Cardiac muscle cell (in vitro differentiated cells and primary cell): ENCODE measurements around the gene C11orf68. TPM values are rescaled to one million over a fixed set of nuclear protein-coding genes. Genes with fewer than 3 reads are reported as not detected.

Source experiments
- DNase-seq, 2 donors: peaks; one replicate each; pipeline versions ENCODE4 v3.0.0 to v3.0.0-alpha.2; 2010 to 2017; ENCODE audit warnings: low read depth in 1 of 2, low spot score in 1 of 2
- H3K27ac ChIP-seq: fragments of 200-600 bp; sonication (generic); 2 replicates; pipeline ENCODE4 v1.5.1; 2016
- H3K27me3 ChIP-seq: fragments of 200-600 bp; sonication (generic); 2 replicates; pipeline ENCODE4 v1.6.0; 2016; ENCODE audit warnings: control low read depth
- H3K36me3 ChIP-seq: fragments of 200-600 bp; sonication (generic); 2 replicates; pipeline ENCODE4 v1.5.1; 2016; ENCODE audit warnings: control low read depth
- H3K4me1 ChIP-seq: fragments of 200-600 bp; sonication (generic); 2 replicates; pipeline ENCODE4 v1.8.1; 2017; ENCODE audit warnings: low read depth, mild to moderate bottlenecking, mixed run types
- H3K4me3 ChIP-seq: fragments of 200-600 bp; sonication (generic); 2 replicates; pipeline ENCODE4 v1.5.1; 2016; ENCODE audit warnings: mild to moderate bottlenecking
- H3K9me3 ChIP-seq: fragments of 200-600 bp; sonication (generic); 2 replicates; pipeline ENCODE4 v1.5.1; 2017; ENCODE audit warnings: low read depth, mild to moderate bottlenecking, control low read depth
- polyA plus RNA-seq: library from polyadenylated mRNA; unstranded; fragments of >200 nt; fragmentation: Nextera tagmentation; extraction: Ambion mirVana; gene quantifications from 2 replicates; pipeline ENCODE4 v1.2.1, GENCODE V29; 2016
- total RNA-seq: library from RNA; depleted of rRNA; stranded (reverse); fragments of >200 nt; gene quantifications from 2 replicates; pipeline ENCODE4 v1.2.3, GENCODE V29; 2016
- TF ChIP-seq, protein P1 (sequence below): IDR thresholded peaks from 2 replicates; pipeline ENCODE4 v1.5.1; 2012; ENCODE audit warnings: low read depth, mild to moderate bottlenecking, low read length

Gene C11orf68
- total and polyA plus RNA-seq, 2 experiments from 2014 or later = 34.7 to 86.5 TPM

GRCh38 chr11:65917077-65917433, 1.8 kb downstream of the C11orf68 start:
- no peak overlapping the region for H3K4me3 ChIP-seq
- TF ChIP-seq, protein P1, sequence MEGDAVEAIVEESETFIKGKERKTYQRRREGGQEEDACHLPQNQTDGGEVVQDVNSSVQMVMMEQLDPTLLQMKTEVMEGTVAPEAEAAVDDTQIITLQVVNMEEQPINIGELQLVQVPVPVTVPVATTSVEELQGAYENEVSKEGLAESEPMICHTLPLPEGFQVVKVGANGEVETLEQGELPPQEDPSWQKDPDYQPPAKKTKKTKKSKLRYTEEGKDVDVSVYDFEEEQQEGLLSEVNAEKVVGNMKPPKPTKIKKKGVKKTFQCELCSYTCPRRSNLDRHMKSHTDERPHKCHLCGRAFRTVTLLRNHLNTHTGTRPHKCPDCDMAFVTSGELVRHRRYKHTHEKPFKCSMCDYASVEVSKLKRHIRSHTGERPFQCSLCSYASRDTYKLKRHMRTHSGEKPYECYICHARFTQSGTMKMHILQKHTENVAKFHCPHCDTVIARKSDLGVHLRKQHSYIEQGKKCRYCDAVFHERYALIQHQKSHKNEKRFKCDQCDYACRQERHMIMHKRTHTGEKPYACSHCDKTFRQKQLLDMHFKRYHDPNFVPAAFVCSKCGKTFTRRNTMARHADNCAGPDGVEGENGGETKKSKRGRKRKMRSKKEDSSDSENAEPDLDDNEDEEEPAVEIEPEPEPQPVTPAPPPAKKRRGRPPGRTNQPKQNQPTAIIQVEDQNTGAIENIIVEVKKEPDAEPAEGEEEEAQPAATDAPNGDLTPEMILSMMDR = no peak
- H3K9me3 ChIP-seq = no peaks in the 10 kb centered on the region
- no peak overlapping the region for H3K27ac ChIP-seq
- no peaks in the 10 kb centered on the region for H3K27me3 ChIP-seq
- DNase-seq = no peak
- H3K4me1 ChIP-seq = peaks cover 4% of the 10 kb centered on the region
- peaks cover 3% of the 10 kb centered on the region for H3K36me3 ChIP-seq

GRCh38 chr11:65916391-65916790, 2.5 kb downstream of the C11orf68 start:
- peaks cover 4% of the 10 kb centered on the region for H3K4me1 ChIP-seq

DNA sequence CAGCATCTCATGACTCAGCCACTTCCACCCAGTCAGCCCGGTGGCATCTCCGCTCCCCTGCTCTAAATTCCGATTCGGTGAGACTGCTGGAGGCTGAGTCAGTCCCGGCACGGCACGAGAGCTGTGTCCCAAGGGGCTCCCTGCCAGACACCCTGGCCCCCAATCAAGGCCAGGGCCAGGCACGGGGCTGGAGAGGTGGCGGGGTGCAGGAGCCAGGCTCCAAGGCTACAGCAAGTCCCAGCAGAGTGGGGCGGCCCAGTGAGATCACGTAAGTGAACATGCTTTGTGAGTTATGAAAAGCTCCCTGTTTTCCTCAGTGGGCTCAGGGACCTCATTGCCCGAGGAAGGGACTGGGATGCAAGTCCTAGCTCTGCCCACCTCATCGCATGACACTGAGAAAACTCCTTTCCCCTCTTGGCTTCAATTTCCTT, 3.0 kb downstream of the C11orf68 start:
- Histone ChIP-seq H3K4me3 (no peak overlapping the region), H3K9me3 (no peaks in the 10 kb centered on the region), H3K4me1 (peaks cover 4% of the 10 kb centered on the region), H3K36me3 (no peaks in the 10 kb centered on the region), H3K27me3 (no peaks in the 10 kb centered on the region), H3K27ac (peak overlapping the region; percentile 10)
- DNase-seq = peak in 1 of 2 donors; percentile 96
- TF ChIP-seq, protein P1 = no peak

More at GRCh38 chr11:65916391-65916790, 2.5 kb downstream of the C11orf68 start:
- no peak for DNase-seq
- H3K9me3 ChIP-seq = no peaks in the 10 kb centered on the region
- H3K36me3 ChIP-seq = peaks cover 3% of the 10 kb centered on the region
- H3K4me3 ChIP-seq = no peak overlapping the region
- H3K27me3 ChIP-seq = no peaks in the 10 kb centered on the region
- H3K27ac ChIP-seq = no peak overlapping the region
- TF ChIP-seq, protein P1 = no peak

GRCh38 chr11:65915101-65915820, 3.6 kb downstream of the C11orf68 start:
- no peak for DNase-seq
- H3K4me1 ChIP-seq = peaks cover 4% of the 10 kb centered on the region
- H3K36me3 ChIP-seq = no peaks in the 10 kb centered on the region
- TF ChIP-seq, protein P1 = no peak
- no peaks in the 10 kb centered on the region for H3K27me3 ChIP-seq
- H3K4me3 ChIP-seq = no peak overlapping the region
- H3K9me3 ChIP-seq = no peaks in the 10 kb centered on the region
- peak overlapping the region; percentile 10 for H3K27ac ChIP-seq

- Histone ChIP-seq H3K36me3 (no peaks in the 10 kb centered on the region), H3K4me3 (no peak overlapping the region), H3K27ac (no peak overlapping the region), H3K9me3 (no peaks in the 10 kb centered on the region), H3K27me3 (peaks cover 13% of the 10 kb centered on the region), H3K4me1 (no peaks in the 10 kb centered on the region)
- DNase-seq = no peak
- TF ChIP-seq, protein P1 = no peak
These were observed 6.0 kb downstream of the C11orf68 start for GRCh38 chr11:65912845-65913244.
